HepG2 (cell line): ENCODE results near the gene TRPC4AP. TPM values are rescaled to one million over a fixed set of nuclear protein-coding genes. Genes with fewer than 3 reads are reported as not detected.

Experiments used
- FOXA1 ChIP-seq, 2 experiments: fragments of 450-650 bp in 1 of 2; sonication (generic) in 1 of 2; formaldehyde crosslinking in 1 of 2; IDR thresholded peaks; 2 replicates each; pipeline versions ENCODE4 v1.4.0 to v1.6.1; 2016 to 2020; ENCODE audit warnings: missing genetic modification reagents in 1 of 2
- NBN ChIP-seq: fragments of 450-650 bp; conservative IDR thresholded peaks from 2 replicates; pipeline ENCODE4 v1.6.1; 2017
- SP4 ChIP-seq: sonication (generic); formaldehyde crosslinking; IDR thresholded peaks from 2 replicates; pipeline ENCODE4 v1.8.1; 2023; ENCODE audit warnings: mild to moderate bottlenecking, missing genetic modification reagents
- TAF1 ChIP-seq: sonication (generic); formaldehyde crosslinking; IDR thresholded peaks from 2 replicates; pipeline ENCODE4 v1.4.0; 2020; ENCODE audit warnings: missing genetic modification reagents
- YEATS4 ChIP-seq: sonication (generic); formaldehyde crosslinking; IDR thresholded peaks from 2 replicates; pipeline ENCODE4 v1.4.0; 2020; ENCODE audit warnings: missing genetic modification reagents, borderline replicate concordance
- ZNF354B ChIP-seq: sonication (generic); formaldehyde crosslinking; IDR thresholded peaks from 2 replicates; pipeline ENCODE4 v1.8.0; 2022; ENCODE audit warnings: mild to moderate bottlenecking, missing genetic modification reagents
- polyA plus RNA-seq, 8 experiments: library from polyadenylated mRNA; depleted of rRNA in 3 of 8; stranded (reverse) in 7 of 8; unstranded in 1 of 8; fragments of >200 nt; fragmentation: Illumina TruSeq in 4 of 8; extraction: Trizol in 4 of 8; gene quantifications; 2 replicates each; pipeline versions ENCODE4 v1.2.1 to v1.2.3, GENCODE V29; 2011 to 2016; ENCODE audit warnings: low read depth in 4 of 8, missing spikeins in 1 of 8, mixed read lengths in 1 of 8; ENCODE audit not compliant: insufficient read depth in 1 of 8
- total RNA-seq, 5 experiments: library from RNA; depleted of rRNA; stranded (reverse); fragments of >200 nt; fragmentation: Illumina TruSeq; extraction: Trizol; gene quantifications; 2 replicates each; pipeline ENCODE4 v1.2.3, GENCODE V29; 2016; ENCODE audit warnings: low read depth in 1 of 5
- TF ChIP-seq, protein P1 (sequence below): sonication (generic); formaldehyde crosslinking; IDR thresholded peaks from 2 replicates; pipeline ENCODE4 v1.5.0; 2020; ENCODE audit warnings: mild to moderate bottlenecking, missing genetic modification reagents, borderline replicate concordance
- TF ChIP-seq, protein P2 (sequence below): sonication (generic); formaldehyde crosslinking; IDR thresholded peaks from 2 replicates; pipeline ENCODE4 v1.4.0; 2020; ENCODE audit warnings: missing genetic modification reagents
- TF ChIP-seq, protein P3 (sequence below): sonication (generic); formaldehyde crosslinking; IDR thresholded peaks from 2 replicates; pipeline ENCODE4 v1.8.1; 2023; ENCODE audit warnings: missing genetic modification reagents, inconsistent platforms, borderline replicate concordance
- TF ChIP-seq, protein P4 (sequence below): sonication (generic); formaldehyde crosslinking; IDR thresholded peaks from 2 replicates; pipeline ENCODE4 v1.5.1; 2020; ENCODE audit warnings: missing genetic modification reagents, mild to moderate bottlenecking, borderline replicate concordance
- TF ChIP-seq, protein P5 (sequence below): sonication (generic); formaldehyde crosslinking; conservative IDR thresholded peaks from 2 replicates; pipeline ENCODE4 v1.8.0; 2022; ENCODE audit warnings: mild to moderate bottlenecking, moderate library complexity, missing genetic modification reagents

Gene TRPC4AP
- total and polyA plus RNA-seq, 2 of the 13 experiments (the other 11 are each of a cell fraction or from before 2014, with no cell fraction given), result 136 to 137 TPM

DNA sequence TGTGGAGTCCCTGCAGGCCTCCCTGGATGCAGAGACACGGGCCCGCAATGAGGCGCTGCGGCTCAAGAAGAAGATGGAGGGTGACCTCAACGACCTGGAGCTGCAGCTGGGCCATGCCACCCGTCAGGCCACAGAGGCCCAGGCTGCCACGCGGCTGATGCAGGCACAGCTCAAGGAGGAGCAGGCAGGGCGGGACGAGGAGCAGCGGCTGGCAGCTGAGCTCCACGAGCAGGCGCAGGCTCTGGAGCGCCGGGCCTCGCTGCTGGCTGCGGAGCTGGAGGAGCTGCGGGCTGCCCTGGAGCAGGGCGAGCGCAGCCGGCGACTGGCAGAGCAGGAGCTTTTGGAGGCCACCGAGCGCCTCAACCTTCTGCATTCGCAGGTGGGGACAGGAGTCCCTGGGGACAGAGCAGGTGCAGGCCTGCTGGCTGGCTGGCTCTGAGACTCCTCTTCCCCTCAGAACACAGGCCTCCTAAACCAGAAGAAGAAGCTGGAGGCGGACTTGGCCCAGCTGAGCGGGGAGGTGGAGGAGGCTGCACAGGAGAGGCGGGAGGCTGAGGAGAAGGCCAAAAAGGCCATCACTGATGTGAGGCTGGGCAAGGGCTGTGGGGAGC lies 92.2 kb downstream of the TRPC4AP start (continued):
- TF ChIP-seq, protein P1, sequence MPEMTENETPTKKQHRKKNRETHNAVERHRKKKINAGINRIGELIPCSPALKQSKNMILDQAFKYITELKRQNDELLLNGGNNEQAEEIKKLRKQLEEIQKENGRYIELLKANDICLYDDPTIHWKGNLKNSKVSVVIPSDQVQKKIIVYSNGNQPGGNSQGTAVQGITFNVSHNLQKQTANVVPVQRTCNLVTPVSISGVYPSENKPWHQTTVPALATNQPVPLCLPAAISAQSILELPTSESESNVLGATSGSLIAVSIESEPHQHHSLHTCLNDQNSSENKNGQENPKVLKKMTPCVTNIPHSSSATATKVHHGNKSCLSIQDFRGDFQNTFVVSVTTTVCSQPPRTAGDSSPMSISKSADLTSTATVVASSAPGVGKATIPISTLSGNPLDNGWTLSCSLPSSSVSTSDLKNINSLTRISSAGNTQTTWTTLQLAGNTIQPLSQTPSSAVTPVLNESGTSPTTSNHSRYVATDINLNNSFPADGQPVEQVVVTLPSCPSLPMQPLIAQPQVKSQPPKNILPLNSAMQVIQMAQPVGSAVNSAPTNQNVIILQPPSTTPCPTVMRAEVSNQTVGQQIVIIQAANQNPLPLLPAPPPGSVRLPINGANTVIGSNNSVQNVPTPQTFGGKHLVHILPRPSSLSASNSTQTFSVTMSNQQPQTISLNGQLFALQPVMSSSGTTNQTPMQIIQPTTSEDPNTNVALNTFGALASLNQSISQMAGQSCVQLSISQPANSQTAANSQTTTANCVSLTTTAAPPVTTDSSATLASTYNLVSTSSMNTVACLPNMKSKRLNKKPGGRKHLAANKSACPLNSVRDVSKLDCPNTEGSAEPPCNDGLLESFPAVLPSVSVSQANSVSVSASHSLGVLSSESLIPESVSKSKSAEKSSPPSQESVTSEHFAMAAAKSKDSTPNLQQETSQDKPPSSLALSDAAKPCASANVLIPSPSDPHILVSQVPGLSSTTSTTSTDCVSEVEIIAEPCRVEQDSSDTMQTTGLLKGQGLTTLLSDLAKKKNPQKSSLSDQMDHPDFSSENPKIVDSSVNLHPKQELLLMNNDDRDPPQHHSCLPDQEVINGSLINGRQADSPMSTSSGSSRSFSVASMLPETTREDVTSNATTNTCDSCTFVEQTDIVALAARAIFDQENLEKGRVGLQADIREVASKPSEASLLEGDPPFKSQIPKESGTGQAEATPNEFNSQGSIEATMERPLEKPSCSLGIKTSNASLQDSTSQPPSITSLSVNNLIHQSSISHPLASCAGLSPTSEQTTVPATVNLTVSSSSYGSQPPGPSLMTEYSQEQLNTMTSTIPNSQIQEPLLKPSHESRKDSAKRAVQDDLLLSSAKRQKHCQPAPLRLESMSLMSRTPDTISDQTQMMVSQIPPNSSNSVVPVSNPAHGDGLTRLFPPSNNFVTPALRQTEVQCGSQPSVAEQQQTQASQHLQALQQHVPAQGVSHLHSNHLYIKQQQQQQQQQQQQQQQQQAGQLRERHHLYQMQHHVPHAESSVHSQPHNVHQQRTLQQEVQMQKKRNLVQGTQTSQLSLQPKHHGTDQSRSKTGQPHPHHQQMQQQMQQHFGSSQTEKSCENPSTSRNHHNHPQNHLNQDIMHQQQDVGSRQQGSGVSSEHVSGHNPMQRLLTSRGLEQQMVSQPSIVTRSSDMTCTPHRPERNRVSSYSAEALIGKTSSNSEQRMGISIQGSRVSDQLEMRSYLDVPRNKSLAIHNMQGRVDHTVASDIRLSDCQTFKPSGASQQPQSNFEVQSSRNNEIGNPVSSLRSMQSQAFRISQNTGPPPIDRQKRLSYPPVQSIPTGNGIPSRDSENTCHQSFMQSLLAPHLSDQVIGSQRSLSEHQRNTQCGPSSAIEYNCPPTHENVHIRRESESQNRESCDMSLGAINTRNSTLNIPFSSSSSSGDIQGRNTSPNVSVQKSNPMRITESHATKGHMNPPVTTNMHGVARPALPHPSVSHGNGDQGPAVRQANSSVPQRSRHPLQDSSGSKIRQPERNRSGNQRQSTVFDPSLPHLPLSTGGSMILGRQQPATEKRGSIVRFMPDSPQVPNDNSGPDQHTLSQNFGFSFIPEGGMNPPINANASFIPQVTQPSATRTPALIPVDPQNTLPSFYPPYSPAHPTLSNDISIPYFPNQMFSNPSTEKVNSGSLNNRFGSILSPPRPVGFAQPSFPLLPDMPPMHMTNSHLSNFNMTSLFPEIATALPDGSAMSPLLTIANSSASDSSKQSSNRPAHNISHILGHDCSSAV (CRISPR knock-in tag), result no peak
- TF ChIP-seq, protein P2, sequence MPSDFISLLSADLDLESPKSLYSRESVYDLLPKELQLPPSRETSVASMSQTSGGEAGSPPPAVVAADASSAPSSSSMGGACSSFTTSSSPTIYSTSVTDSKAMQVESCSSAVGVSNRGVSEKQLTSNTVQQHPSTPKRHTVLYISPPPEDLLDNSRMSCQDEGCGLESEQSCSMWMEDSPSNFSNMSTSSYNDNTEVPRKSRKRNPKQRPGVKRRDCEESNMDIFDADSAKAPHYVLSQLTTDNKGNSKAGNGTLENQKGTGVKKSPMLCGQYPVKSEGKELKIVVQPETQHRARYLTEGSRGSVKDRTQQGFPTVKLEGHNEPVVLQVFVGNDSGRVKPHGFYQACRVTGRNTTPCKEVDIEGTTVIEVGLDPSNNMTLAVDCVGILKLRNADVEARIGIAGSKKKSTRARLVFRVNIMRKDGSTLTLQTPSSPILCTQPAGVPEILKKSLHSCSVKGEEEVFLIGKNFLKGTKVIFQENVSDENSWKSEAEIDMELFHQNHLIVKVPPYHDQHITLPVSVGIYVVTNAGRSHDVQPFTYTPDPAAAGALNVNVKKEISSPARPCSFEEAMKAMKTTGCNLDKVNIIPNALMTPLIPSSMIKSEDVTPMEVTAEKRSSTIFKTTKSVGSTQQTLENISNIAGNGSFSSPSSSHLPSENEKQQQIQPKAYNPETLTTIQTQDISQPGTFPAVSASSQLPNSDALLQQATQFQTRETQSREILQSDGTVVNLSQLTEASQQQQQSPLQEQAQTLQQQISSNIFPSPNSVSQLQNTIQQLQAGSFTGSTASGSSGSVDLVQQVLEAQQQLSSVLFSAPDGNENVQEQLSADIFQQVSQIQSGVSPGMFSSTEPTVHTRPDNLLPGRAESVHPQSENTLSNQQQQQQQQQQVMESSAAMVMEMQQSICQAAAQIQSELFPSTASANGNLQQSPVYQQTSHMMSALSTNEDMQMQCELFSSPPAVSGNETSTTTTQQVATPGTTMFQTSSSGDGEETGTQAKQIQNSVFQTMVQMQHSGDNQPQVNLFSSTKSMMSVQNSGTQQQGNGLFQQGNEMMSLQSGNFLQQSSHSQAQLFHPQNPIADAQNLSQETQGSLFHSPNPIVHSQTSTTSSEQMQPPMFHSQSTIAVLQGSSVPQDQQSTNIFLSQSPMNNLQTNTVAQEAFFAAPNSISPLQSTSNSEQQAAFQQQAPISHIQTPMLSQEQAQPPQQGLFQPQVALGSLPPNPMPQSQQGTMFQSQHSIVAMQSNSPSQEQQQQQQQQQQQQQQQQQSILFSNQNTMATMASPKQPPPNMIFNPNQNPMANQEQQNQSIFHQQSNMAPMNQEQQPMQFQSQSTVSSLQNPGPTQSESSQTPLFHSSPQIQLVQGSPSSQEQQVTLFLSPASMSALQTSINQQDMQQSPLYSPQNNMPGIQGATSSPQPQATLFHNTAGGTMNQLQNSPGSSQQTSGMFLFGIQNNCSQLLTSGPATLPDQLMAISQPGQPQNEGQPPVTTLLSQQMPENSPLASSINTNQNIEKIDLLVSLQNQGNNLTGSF (CRISPR knock-in tag), result no peak
- TF ChIP-seq YEATS4 (CRISPR knock-in tag) (no peak), NBN (no peak), ZNF354B (CRISPR knock-in tag) (no peak), FOXA1 (IDR thresholded peaks at IDR 0.05) (no peak), FOXA1 (CRISPR knock-in tag; IDR thresholded peaks at IDR 0.05) (no peak), TAF1 (CRISPR knock-in tag) (no peak), SP4 (CRISPR knock-in tag) (no peak)
- TF ChIP-seq, protein P3, sequence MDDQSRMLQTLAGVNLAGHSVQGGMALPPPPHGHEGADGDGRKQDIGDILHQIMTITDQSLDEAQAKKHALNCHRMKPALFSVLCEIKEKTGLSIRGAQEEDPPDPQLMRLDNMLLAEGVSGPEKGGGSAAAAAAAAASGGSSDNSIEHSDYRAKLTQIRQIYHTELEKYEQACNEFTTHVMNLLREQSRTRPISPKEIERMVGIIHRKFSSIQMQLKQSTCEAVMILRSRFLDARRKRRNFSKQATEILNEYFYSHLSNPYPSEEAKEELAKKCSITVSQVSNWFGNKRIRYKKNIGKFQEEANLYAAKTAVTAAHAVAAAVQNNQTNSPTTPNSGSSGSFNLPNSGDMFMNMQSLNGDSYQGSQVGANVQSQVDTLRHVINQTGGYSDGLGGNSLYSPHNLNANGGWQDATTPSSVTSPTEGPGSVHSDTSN (CRISPR knock-in tag), result no peak
- TF ChIP-seq, protein P4, sequence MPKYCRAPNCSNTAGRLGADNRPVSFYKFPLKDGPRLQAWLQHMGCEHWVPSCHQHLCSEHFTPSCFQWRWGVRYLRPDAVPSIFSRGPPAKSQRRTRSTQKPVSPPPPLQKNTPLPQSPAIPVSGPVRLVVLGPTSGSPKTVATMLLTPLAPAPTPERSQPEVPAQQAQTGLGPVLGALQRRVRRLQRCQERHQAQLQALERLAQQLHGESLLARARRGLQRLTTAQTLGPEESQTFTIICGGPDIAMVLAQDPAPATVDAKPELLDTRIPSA (CRISPR knock-in tag), result no peak
- TF ChIP-seq, protein P5, sequence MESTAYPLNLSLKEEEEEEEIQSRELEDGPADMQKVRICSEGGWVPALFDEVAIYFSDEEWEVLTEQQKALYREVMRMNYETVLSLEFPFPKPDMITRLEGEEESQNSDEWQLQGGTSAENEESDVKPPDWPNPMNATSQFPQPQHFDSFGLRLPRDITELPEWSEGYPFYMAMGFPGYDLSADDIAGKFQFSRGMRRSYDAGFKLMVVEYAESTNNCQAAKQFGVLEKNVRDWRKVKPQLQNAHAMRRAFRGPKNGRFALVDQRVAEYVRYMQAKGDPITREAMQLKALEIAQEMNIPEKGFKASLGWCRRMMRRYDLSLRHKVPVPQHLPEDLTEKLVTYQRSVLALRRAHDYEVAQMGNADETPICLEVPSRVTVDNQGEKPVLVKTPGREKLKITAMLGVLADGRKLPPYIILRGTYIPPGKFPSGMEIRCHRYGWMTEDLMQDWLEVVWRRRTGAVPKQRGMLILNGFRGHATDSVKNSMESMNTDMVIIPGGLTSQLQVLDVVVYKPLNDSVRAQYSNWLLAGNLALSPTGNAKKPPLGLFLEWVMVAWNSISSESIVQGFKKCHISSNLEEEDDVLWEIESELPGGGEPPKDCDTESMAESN, result no peak
